ENCODE data around the gene TRIM39. TPM values are rescaled to one million over a fixed set of nuclear protein-coding genes. Genes with fewer than 3 reads are reported as not detected.
A peak's percentile ranks its signal among the peaks of the same experiment; 100 is the strongest.

Gene TRIM39
- total and polyA plus RNA-seq, 2 of the 13 experiments (the other 11 are each of a cell fraction or from before 2014, with no cell fraction given), result 7.7 to 14.6 TPM

DNA sequence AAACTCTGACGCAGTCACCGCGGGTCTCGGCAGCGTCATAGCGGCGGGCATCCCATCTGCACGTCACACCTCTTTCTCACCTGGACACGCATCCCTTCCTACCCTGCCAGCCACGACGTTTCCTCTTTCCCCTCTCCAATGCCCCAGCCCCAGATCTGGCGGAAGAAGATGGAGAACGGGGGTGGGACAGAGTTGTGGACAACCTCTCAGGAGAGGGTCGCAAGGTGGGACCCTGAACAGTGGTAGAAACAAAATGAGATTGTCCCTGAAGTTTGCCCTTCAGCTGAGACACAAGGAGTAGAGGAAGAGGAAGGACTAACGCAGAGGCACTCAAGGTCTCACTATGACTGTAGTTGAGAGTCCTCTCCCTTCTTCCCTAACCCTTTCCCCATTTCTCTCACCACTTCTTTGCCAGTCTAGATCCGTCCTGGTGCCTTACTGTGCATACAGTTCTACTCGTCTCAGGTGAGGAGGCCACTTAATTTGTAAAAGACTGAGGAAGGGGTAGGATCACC is 562 bp downstream of the TRIM39 start (continued):
- TF ChIP-seq ZSCAN31 (CRISPR knock-in tag; IDR thresholded peaks at IDR 0.05; ENCODE audit: low read depth) (0 out of 2 replicates have a peak, but pooled peaks have one; percentile 13), ZNF776 (CRISPR knock-in tag; IDR thresholded peaks at IDR 0.05) (0 out of 2 replicates have a peak, but pooled peaks have one; percentile 2), ZNF678 (CRISPR knock-in tag; IDR thresholded peaks at IDR 0.05) (no peak), NR1H2 (CRISPR knock-in tag; IDR thresholded peaks at IDR 0.05; ENCODE audit: borderline replicate concordance, low read depth) (peak; percentile 85; the same call in 1 of the 2 replicates), ZNF83 (CRISPR knock-in tag; IDR thresholded peaks at IDR 0.05; ENCODE audit: borderline replicate concordance) (0 out of 2 replicates have a peak, but pooled peaks have one; percentile 60), ZNF879 (CRISPR knock-in tag; IDR thresholded peaks at IDR 0.05) (0 out of 2 replicates have a peak, but pooled peaks have one; percentile 11), STAT5B (CRISPR knock-in tag; IDR thresholded peaks at IDR 0.05) (no peak), JUND (CRISPR knock-in tag; IDR thresholded peaks at IDR 0.05) (peak; percentile 63; the same call in 1 of the 2 replicates), CREM (IDR thresholded peaks at IDR 0.05) (peak; percentile 40; the same call in 1 of the 2 replicates), CREM (CRISPR knock-in tag; IDR thresholded peaks at IDR 0.05) (no peak), FOSL2 (CRISPR knock-in tag; IDR thresholded peaks at IDR 0.05) (no peak), ZSCAN22 (CRISPR knock-in tag; IDR thresholded peaks at IDR 0.05) (no peak), KLF13 (CRISPR knock-in tag; IDR thresholded peaks at IDR 0.05) (0 out of 2 replicates have a peak, but pooled peaks have one; percentile 19), FOXA1 (IDR thresholded peaks at IDR 0.05) (no peak), FOXA1 (CRISPR knock-in tag; IDR thresholded peaks at IDR 0.05) (0 out of 2 replicates have a peak, but pooled peaks have one; percentile 31), ZNF460 (CRISPR knock-in tag; IDR thresholded peaks at IDR 0.05; ENCODE audit: borderline replicate concordance) (no peak), SALL1 (CRISPR knock-in tag; IDR thresholded peaks at IDR 0.05) (0 out of 2 replicates have a peak, but pooled peaks have one; percentile 6)
- TF ChIP-seq, protein P1, sequence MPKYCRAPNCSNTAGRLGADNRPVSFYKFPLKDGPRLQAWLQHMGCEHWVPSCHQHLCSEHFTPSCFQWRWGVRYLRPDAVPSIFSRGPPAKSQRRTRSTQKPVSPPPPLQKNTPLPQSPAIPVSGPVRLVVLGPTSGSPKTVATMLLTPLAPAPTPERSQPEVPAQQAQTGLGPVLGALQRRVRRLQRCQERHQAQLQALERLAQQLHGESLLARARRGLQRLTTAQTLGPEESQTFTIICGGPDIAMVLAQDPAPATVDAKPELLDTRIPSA (CRISPR knock-in tag; IDR thresholded peaks at IDR 0.05; ENCODE audit: borderline replicate concordance), result no peak
- TF ChIP-seq, protein P2, sequence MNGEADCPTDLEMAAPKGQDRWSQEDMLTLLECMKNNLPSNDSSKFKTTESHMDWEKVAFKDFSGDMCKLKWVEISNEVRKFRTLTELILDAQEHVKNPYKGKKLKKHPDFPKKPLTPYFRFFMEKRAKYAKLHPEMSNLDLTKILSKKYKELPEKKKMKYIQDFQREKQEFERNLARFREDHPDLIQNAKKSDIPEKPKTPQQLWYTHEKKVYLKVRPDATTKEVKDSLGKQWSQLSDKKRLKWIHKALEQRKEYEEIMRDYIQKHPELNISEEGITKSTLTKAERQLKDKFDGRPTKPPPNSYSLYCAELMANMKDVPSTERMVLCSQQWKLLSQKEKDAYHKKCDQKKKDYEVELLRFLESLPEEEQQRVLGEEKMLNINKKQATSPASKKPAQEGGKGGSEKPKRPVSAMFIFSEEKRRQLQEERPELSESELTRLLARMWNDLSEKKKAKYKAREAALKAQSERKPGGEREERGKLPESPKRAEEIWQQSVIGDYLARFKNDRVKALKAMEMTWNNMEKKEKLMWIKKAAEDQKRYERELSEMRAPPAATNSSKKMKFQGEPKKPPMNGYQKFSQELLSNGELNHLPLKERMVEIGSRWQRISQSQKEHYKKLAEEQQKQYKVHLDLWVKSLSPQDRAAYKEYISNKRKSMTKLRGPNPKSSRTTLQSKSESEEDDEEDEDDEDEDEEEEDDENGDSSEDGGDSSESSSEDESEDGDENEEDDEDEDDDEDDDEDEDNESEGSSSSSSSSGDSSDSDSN (CRISPR knock-in tag; IDR thresholded peaks at IDR 0.05), result no peak
- TF ChIP-seq, protein P3, sequence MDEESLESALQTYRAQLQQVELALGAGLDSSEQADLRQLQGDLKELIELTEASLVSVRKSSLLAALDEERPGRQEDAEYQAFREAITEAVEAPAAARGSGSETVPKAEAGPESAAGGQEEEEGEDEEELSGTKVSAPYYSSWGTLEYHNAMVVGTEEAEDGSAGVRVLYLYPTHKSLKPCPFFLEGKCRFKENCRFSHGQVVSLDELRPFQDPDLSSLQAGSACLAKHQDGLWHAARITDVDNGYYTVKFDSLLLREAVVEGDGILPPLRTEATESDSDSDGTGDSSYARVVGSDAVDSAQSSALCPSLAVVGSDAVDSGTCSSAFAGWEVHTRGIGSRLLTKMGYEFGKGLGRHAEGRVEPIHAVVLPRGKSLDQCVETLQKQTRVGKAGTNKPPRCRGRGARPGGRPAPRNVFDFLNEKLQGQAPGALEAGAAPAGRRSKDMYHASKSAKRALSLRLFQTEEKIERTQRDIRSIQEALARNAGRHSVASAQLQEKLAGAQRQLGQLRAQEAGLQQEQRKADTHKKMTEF (CRISPR knock-in tag; IDR thresholded peaks at IDR 0.05), result no peak
- TF ChIP-seq, protein P4, sequence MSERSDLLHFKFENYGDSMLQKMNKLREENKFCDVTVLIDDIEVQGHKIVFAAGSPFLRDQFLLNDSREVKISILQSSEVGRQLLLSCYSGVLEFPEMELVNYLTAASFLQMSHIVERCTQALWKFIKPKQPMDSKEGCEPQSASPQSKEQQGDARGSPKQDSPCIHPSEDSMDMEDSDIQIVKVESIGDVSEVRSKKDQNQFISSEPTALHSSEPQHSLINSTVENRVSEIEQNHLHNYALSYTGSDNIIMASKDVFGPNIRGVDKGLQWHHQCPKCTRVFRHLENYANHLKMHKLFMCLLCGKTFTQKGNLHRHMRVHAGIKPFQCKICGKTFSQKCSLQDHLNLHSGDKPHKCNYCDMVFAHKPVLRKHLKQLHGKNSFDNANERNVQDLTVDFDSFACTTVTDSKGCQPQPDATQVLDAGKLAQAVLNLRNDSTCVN (CRISPR knock-in tag; IDR thresholded peaks at IDR 0.05; ENCODE audit: borderline replicate concordance), result 0 out of 2 replicates have a peak, but pooled peaks have one; percentile 20
- TF ChIP-seq, protein P5, sequence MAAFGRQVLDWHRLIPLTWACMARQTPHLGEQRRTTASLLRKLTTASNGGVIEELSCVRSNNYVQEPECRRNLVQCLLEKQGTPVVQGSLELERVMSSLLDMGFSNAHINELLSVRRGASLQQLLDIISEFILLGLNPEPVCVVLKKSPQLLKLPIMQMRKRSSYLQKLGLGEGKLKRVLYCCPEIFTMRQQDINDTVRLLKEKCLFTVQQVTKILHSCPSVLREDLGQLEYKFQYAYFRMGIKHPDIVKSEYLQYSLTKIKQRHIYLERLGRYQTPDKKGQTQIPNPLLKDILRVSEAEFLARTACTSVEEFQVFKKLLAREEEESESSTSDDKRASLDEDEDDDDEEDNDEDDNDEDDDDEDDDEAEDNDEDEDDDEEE (CRISPR knock-in tag; IDR thresholded peaks at IDR 0.05), result peak; percentile 20; the same call in 1 of the 2 replicates
- TF ChIP-seq, protein P6, sequence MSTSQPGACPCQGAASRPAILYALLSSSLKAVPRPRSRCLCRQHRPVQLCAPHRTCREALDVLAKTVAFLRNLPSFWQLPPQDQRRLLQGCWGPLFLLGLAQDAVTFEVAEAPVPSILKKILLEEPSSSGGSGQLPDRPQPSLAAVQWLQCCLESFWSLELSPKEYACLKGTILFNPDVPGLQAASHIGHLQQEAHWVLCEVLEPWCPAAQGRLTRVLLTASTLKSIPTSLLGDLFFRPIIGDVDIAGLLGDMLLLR (CRISPR knock-in tag; IDR thresholded peaks at IDR 0.05), result peak; percentile 4; the same call in 1 of the 2 replicates
